ENCODE results near the gene NHS.

NHS gene

DNA sequence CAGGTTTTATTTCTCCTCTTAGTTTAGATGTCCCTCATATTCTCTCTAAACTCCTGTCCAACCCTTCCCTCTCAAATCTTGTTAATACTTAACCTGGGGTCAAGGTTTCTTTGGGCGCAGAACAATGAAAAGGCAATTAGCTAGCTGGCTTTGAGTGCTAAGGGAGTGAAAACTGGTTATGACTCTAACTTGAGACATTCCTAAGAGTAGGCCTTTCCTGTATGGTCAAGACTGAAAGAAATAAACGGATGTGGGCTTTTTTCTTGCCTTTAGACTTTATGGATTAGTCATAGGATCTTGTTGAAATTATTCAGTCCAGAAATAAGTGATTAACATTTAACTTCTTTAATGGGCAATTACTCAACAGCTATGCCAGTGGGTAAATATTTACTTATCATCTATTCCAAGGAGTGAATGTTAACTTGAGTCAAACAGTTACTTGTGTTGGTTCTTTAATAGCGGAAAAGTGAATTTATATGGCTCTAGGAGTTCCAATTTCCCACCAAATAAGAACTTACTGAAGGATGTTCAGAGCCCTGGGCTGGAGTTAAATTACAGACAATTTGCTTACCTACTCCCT lies 220.5 kb downstream of the NHS start:
- no peak for DNase-seq

DNA sequence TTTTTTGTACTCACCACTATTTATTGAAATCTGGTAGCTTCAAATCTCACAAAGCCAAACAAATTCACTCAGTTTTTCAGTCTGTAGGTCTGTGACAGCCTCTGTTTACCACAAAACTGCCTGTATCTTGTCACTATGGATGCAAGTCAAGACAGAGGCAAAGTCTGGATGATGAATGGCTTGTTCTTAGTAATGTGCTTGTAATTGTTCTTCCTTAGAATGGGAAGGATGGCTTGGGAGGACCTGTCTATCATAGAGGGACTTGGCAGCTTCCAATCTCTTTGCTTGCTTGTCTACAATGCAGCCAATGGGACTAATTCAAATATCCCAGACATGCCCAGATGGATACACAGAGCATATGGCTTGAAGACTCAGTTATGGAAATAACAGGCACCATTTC lies 221.1 kb downstream of the NHS start:
- DNase-seq = no peak

DNA sequence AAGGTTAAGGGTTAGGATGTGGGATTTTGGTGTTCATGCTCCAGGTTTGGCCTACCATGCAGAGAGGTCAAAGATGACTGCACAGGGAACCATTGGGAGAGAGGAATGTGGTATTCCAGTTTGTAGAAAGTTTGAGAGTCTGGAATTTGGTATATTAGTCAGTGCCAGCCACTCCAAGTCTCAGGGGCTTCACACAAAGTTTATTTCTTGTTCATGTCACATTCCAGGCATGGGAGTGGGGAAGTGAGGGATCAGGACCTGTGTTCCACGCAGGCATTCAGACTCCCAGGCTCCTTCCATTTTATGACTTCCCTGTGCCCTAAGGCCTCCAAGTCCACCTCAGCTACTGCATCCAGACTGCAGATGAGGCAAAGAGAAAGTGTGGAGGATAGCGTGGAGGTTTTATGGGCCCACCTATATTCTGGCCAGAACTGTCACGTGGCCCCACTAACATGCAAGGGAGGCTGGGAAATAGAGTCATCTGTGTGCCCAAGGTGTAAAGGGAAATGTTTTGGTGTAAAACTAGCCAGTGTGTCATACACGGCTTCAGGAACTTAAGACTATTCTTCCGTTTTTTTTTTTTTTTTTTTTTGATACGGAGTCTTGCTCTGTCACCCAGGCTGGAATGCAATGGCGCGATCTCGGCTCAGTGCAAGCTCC lies 221.7 kb downstream of the NHS start:
- DNase-seq = no peak

DNA sequence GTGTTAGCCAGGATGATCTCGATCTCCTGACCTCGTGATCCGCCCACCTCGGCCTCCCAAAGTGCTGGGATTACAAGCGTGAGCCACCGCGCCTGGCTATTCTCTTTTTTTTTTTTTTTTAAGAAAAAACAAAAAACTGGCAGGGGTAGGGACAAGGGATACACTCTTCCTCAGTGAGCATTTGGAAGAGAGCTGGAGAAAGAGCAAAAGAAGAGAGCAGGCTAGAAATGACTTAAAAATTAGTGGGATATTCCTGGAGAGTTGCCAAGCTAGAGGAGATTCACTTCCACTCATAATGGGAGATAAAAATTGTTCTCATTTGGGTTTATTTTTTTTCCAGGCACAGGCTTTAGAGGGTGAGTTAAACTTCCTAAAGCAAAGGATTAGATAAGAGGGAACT lies 222.3 kb downstream of the NHS start:
- DNase-seq = no peak

DNA sequence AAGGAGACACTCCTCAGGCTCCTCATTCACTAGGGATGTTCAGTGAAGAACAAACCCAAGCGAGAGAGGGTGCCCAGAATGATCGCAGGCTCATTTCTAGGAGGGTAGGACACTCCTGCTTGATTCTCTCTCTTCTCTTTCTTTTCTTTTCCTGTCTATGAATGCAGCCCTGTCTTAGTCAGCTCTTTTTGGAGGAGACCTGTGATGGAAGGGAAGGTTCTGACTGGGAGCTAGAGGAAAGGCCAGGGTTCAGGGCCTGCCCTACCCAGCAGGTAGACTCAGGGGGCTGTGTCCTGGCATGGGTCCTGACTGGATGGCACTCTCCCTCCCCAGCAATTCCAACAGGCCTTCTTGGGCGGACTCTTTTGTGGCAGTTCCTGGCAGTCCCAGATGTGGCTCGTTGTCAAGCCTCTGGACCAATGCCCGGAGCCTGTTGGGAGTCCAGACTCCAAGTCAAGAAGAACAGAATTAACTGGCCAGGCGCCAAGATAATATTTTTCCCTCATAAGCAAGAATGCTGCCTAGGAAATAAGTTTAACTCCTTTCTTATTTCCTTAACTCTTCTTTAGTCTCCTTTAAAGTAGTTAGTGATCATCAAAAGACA lies 222.9 kb downstream of the NHS start:
- no peak for DNase-seq

DNA sequence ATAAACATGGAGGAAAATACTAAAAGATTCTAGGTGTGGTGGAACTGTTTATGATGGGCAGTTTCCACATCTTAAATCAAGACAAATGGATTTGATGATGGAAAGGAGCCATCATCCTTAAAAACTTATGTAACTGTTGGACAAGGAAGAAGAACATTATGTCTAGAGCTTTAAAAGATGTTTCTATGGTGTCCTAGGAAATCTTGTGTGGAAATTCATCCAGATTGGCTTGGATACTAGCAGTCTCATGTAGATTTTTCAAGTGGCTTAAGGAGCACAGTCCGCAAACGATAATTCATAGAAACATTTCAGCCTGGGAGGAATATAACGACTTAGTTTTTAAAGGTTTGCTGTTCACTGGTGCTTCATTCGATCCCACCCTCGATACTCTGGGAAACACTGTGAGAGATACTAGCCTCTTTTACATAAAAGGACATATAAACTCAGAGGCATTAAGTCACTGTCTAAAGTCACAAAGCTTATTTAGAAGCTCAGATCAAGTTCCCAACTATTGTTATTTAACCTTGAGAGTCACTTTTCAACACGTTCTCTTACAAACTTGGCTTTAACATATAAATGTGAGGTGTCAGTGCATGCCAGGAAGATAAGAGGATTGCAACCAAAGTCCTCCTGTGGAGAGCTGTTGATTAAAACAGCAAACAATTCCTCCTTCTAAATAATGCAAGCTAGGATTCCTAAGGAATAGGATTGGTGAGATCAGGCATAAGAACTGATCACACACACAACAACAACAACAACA lies 226.6 kb downstream of the NHS start:
- DNase-seq = no peak

DNA sequence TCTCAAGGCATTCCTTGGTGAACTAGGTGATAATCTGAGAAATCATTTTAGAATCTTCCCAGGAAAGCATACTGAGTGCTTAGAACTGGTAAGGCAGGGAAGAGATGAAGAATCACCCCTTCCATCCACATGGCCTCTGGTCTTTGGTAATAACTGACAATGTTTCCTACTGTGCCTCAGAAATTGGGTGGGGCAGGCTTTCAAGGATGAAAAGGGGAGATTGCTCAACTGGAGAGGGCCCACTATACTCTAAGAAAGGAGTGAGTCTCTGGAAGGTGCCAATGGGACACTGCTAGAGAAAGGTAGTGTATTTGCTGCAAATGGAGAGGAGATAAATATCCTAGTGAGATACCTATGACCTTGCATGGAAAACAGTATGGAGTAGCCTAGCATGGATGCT lies 227.2 kb downstream of the NHS start:
- DNase-seq = no peak

DNA sequence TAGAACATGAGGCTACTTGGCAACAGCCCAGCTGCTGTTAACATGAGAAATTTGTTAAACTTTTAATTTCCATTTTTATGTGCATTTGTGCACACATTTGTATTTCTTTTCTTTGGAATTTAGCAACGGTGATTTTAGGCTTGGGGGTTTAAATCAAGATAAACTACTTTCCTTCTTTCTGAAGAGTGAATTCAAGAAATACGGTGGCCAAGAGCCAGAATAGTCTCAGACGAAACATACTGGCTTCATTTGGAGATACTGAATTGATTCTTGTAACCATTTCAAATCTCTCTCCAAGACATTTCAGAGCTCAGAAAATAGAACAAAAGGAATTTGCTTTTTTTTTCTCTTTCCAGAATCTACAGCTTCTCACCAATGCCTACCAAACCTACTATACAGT lies 228.2 kb downstream of the NHS start:
- no peak for DNase-seq

DNA sequence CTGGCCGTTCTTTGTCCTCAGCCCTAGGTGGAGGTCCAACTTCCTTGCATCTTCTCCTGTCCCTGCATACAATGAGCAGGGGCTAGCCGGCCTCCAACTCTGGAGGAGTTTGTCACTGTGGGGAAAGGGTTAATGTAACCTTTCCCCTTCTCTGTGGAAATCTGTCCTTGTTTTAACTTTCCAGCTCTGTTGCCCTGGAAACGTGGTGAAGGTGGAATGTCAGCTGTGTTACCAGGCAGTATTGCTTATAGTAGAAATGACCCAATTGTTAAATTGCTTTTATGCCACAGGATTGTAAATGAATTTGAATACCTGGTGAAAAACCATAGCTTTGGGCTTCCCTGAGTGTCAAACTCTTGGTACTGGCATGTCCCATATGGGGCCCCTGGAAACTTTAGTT lies 230.7 kb downstream of the NHS start:
- no peak for DNase-seq

DNA sequence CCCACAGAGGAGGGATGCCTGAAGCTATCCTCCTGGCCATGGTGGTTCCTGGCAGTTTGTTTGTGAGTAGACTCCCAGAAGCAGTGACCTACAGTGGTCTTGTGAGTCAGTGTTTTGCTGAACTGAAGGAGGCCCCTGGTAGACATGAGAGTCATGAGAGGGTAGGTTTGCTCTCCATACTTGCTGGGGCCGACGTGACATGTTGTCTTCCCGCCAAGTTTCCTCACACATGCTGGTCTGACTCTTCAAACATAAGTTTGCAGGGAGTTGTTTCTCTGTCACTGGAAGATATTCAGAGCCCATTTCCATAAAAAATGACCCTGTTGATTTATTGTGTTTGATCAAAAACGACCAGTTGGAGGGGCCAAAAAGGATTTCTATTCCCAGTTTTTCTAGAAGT lies 231.2 kb downstream of the NHS start:
- no peak for DNase-seq

DNA sequence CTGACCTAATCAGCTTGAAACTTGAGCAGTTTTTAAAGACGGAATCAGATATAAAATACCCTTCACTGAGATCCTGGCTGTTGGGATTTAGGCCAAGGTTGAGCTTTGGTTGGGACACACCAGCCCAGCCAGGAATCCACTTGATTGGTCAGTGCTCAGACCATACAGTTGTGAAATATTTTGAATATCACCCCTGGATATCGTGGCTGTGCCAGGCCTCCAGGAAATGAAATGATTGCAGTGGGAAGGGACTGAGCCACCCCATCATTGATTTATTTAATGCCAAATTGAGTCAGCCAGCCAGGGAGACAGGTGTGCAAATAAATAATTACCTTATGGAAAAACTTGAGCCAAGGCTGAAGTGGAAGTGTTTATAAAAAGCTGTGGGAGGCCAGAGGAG lies 233.9 kb downstream of the NHS start:
- no peak for DNase-seq

DNA sequence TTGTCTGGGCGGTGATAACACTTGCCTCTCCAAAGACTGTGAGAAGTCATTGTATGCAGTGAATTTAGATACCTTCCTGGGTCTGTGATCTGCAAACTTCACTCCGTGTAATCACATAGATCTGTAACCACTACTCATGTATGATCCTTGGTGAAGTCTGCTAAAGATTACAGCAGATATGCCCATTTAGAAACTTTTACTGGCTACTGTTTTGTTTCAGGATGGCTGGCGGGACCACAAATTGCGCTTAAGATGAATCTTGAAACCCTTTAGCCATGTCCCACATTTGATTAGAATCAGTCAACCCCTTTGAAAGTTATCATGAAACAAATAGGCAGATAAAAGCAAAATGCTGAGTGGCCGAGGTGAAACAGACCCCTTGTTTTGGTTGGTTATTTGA lies 235.8 kb downstream of the NHS start:
- DNase-seq = no peak

DNA sequence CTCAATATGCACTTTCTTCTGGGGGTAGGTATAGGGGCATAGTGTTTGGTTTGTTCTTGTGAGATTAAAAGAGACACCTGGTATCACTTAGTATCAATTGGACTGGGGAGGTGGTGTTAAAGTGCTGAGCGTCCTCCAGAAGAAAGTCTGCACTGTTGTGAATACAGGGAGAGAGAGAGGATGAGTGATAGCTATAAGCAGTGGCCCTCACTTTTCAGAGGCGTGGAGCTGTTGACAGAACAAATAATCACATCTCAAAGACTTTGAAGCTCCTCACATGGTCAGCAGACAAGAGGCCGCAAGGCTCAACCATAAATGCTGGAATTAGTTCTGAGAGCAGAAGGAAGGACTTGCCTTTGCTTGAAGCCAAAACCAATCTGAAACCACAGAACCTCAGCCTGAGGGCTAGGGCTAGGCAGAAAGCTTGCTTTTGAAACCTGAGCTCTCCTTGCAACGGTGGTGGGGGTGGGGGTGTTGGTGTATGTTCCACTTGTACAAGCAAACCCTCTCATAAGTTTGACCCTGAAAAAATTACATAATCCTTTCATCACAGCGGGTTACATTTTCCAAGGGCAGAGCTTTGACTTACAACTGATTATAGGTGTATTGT lies 239.1 kb downstream of the NHS start:
- DNase-seq = no peak

DNA sequence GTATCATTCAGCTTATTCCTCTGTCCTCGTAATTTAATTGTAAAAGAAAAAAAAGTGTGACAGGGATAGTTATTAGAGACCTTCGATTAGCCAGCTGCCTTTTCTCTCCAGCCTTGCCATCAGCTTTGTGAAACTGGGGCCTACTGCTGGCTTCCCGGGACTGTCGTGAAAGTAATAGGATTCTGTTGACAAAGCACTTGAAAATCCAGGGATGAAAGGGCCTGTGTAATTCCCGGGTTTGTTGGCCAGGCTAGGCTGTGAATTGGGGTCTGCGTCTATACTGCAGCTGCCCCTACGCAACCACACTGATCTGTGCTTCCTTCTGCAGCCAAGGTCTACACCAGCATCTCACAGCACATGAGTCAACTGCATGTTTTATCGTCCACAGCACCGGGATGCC lies 241.9 kb downstream of the NHS start:
- DNase-seq = no peak

DNA sequence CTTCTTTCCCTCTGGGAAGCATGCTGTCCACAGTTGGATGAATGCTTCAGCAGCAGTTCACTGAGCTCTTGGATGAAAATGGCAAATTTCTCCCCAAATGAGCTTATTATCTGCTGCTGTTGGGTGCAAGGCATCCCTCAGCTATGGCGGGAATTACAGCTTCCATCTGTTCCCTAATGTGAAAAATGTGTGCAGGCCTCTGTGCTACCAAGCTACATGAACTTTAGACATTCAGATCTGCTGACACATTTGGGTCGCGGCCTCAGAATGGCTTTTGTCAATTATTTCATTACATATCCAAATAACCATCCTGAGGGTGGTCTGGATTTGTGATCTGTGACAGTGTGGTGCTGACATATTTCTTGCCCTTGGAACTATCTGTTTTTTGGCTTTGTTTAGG lies 242.8 kb downstream of the NHS start:
- no peak for DNase-seq

DNA sequence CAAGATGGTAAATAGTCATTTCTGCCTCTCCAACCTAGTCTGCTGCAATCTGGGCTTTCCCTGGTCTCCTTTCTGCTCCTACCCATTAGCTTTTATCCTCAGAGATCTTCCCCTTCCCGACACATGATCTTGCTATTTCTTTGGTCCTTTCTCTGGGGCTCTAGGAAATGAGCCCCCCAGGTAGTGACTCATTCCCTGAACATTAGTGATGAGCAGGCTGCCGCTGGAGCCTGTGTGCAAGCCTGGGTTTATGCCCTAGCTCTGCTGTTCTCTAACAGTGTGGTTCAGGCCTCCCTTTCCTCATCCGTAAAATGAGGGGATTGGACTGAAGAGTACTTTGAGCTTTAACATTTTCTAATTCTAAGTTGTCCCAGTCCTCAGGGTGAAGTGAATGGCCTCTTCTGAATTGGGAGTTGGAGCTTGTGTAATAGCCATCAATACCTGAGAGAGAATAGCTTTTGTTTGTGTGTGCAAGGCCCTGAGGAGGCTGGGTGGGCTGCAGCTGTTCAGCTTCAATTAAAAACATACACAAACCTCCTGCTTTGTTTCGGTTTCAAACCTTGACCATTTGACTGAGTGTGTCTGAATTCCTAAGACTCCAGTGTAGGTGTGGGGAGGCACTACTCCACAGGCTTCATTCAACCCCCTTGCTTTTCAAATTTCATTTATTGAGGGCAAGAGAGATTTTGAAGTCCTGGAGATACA lies 246.7 kb downstream of the NHS start:
- no peak for DNase-seq

DNA sequence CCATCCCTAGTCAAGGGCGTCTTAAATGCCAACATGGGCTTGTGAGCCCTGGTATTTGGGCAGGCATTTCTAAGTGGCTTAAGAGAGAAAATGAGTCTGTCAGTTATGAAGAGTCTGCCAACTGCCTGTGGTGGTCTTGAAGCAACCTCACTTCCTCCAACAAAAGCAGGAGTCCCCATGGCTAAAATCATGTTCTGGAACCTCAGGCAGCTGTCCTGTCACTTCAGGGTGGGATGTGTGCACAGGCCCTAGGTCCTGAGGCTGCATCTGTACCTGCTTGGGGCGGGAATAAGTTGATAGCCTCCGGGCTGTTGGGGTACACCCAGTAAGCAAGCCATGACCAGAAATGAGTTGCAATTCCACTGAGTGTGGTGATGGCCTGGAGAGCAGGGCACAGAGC lies 247.3 kb downstream of the NHS start:
- DNase-seq = no peak

DNA sequence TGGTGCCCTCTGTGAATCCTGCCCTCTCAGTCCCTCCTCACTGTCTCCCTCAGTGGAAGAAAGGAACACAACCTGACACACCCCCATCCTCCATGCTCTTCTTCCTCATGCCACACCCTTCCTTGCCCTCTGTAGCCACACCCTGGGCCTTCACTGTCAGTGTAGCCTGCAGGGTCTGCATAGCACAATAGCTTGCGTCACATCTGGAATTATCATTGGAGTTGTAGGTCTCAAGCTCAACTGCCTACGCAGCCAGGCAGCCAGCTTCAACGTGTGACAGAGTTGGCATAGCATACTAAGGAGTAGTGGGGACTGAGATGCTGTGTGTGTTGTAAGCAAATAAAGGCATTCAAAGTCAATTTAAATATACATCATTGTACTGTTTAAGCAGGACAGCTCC lies 248.8 kb downstream of the NHS start:
- no peak for DNase-seq

DNA sequence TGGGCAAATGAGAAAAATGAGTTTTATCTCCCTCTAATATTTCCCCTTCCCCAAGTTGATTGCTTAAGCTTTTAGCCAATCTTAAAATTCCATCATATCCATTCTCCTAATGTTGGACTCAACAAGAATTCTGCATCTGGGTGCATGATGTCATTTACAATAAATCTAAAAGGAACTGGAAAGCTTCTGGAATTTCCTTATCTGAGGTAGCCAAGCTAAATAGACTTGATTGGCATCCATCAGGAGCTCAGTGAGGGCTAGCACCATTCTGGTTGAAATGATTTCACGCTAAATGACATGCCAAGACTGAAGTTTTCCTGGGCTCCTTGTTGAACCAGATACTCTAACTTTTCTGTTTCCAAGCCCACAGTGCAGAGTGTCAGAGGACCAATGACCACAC lies 252.0 kb downstream of the NHS start:
- DNase-seq = no peak

DNA sequence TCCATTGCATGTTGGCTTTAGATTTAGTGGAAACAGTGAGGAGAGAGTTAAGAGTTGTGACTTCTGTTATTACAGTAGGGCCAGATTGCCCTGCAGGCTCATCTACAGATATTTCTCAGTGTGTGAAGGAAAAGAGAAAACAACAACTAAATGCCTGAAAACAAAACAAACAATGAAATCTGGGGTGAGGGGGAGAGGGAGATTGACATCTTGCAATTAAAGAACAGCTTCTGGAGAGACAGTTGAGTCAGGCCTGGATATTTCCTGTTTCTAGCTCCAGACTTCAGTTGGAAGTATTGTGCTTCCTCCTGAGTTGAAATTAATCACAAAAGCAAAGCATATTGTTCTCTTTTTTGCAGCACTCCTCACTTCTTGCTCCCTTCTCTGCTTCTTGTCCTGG lies 254.0 kb downstream of the NHS start:
- DNase-seq = no peak

DNA sequence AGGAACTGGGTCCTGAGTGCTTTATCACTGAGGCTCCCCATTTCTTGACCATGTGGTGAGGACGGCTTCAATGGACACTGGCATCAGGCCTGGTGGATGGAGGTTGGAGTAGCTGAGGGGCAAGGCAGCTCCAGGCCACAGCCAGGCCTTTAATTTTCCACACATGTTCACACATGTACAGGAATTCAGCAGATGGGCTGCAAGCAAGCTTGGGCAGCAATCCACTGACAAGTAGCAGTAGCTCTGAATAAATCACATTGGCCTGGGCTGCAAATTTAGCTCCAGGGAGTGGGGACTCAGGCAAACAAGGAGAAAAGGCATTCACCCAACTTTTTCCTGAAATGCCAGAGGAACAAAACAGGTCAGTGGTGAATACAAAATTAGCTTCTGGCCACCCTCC lies 254.5 kb downstream of the NHS start:
- DNase-seq = no peak

DNA sequence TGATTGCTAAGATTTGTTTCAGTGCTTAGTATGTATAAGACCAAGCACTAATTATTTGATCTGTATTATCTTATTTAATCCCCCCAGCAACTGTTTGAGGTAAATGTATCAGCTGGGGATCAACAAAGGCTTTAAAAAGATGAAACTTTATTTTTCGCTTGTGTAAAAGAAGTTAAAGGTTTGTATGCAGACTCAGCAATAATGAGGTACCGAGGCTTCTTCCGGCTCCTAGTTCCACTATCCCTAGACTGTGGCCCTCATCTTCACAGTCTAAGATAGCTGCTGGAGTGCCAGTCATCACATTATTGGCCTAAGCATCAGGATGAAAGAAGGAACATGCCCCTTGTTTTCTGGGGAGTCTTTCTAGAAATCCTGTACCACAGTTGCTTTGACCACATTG lies 256.6 kb downstream of the NHS start:
- no peak for DNase-seq

DNA sequence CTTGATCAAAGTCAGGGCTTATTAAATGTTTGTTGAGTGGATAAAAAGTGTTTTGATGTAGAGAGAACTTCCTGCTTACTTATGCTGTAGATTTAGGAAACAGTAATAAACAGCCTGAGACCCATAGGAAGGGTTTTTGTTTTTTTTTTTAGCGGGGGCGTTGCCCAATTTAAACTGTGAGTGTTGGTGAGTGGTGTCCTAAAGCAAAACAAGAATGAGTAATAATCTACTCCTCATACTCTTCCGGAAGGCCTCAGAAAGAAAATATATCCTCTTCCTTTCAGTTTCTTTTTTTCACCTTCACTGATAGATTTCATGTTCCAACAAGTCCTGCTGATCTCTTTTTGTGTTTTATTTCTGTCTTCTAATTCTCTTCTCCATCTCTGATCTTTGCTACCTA lies 257.9 kb downstream of the NHS start:
- no peak for DNase-seq
